GM12891 (cell line): ENCODE measurements around the gene SPACA6.

Source experiments
- POLR2A ChIP-seq: IDR thresholded peaks from 2 replicates; pipeline ENCODE4 v1.6.1; 2011; ENCODE audit warnings: low read depth, low read length, control low read depth
- POLR2AphosphoS5 ChIP-seq: IDR thresholded peaks from 2 replicates; pipeline ENCODE4 v1.6.1; 2011; ENCODE audit warnings: low read depth, low read length, control low read depth
- POU2F2 ChIP-seq: IDR thresholded peaks from 2 replicates; pipeline ENCODE4 v1.6.1; 2011; ENCODE audit warnings: low read depth, mild to moderate bottlenecking, control low read depth, low read length, moderate library complexity
- TAF1 ChIP-seq: IDR thresholded peaks from 2 replicates; pipeline ENCODE4 v1.6.1; 2011; ENCODE audit warnings: low read depth, low read length, control low read depth

- no peak for TF ChIP-seq POLR2AphosphoS5
- TF ChIP-seq TAF1 = no peak
- no peak for TF ChIP-seq POLR2A
- no peak for TF ChIP-seq POU2F2
Measured at GRCh38 chr19:51676566-51677083, 16.5 kb upstream of the SPACA6 start.
